ENCODE data around the gene PTCH2. TPM values are rescaled to one million over a fixed set of nuclear protein-coding genes. Genes with fewer than 3 reads are reported as not detected.

PTCH2 gene
- total RNA-seq, 5 donors from 2014 or later (not counting 1 experiment from before 2014, with no cell fraction given): 0.89 to 2.3 (median 1.3) TPM

GRCh38 chr1:44855742-44856141 is 12.7 kb upstream of the PTCH2 start:
- POLR2A ChIA-PET: interaction anchor here in 1 of 2 donors (0.6 kb wide), 1 partner anchor 1540 kb away, joined by 15 read pairs; no protein-coding TSS in a partner anchor
- no peak overlapping the region for H3K4me3 Mint-ChIP-seq
- Histone ChIP-seq H3K27me3 (replicated peaks in 1 of 2; ENCODE audit: control insufficient read depth in 2 of 2, extremely low read depth in 1 of 2, insufficient read depth in 2 of 2, low read length in 1 of 2) (no peaks in the 10 kb centered on the region), H3K36me3 (ENCODE audit: control insufficient read depth in 2 of 2, extremely low read depth in 1 of 2, insufficient read depth in 1 of 2, low read length in 1 of 2) (peaks cover 0 to 12% of the 10 kb centered on the region in 2 donors), H3K4me3 (ENCODE audit: control insufficient read depth in 1 of 2, extremely low read depth in 1 of 2, low read length in 1 of 2) (no peak overlapping the region), H3K9me3 (no peaks in the 10 kb centered on the region), H3K4me1 (ENCODE audit: control insufficient read depth in 1 of 2, extremely low read depth in 1 of 2, insufficient read depth in 2 of 2, low read length in 2 of 2) (no peaks in the 10 kb centered on the region), H3K27ac (ENCODE audit: low read length) (no peak overlapping the region)
- WGBS (ENCODE audit: insufficient coverage): 97% methylated on average over 5 of the region's 7 CpGs
- H3K27me3 Mint-ChIP-seq: no peaks in the 10 kb centered on the region
- no peaks in the 10 kb centered on the region for H3K9me3 Mint-ChIP-seq
- CTCF ChIA-PET: no interaction called here
- H3K27ac Mint-ChIP-seq: no peak overlapping the region
- peaks cover 0 to 5% (median 0%) of the 10 kb centered on the region in 3 donors for H3K4me1 Mint-ChIP-seq
- no peak for DNase-seq
- ATAC-seq (replicated peaks in 1 of 4): no peak
- peaks cover 32% of the 10 kb centered on the region for H3K36me3 Mint-ChIP-seq

- Mint-ChIP-seq H3K4me3 (no peak overlapping the region), H3K36me3 (peaks cover 37% of the 10 kb centered on the region), H3K4me1 (no peaks in the 10 kb centered on the region), H3K9me3 (no peaks in the 10 kb centered on the region), H3K27me3 (no peaks in the 10 kb centered on the region), H3K27ac (no peak overlapping the region)
- Histone ChIP-seq H3K27ac (ENCODE audit: low read length) (no peak overlapping the region), H3K27me3 (replicated peaks in 1 of 2; ENCODE audit: control insufficient read depth in 2 of 2, extremely low read depth in 1 of 2, insufficient read depth in 2 of 2, low read length in 1 of 2) (no peaks in the 10 kb centered on the region), H3K36me3 (ENCODE audit: control insufficient read depth in 2 of 2, extremely low read depth in 1 of 2, insufficient read depth in 1 of 2, low read length in 1 of 2) (peaks cover 0 to 12% of the 10 kb centered on the region in 2 donors), H3K9me3 (no peaks in the 10 kb centered on the region), H3K4me1 (ENCODE audit: control insufficient read depth in 1 of 2, extremely low read depth in 1 of 2, insufficient read depth in 2 of 2, low read length in 2 of 2) (no peaks in the 10 kb centered on the region), H3K4me3 (ENCODE audit: control insufficient read depth in 1 of 2, extremely low read depth in 1 of 2, low read length in 1 of 2) (no peak overlapping the region)
- ChIA-PET CTCF (interaction anchor here in 1 of 2 donors (0.5 kb wide), 1 partner anchor 446 kb away, joined by 7 read pairs; no protein-coding TSS in a partner anchor), POLR2A (interaction anchor here (0.7 kb wide), 2 partner anchors 34 to 900 kb away, joined by 4 to 5 read pairs; no protein-coding TSS in a partner anchor)
- ATAC-seq (replicated peaks in 1 of 4): no peak
- WGBS (ENCODE audit: insufficient coverage): 100% methylated on average over 1 of the region's 1 CpG
- no peak for DNase-seq
These were observed 11.9 kb upstream of the PTCH2 start for GRCh38 chr1:44854970-44855369.

- no peaks in the 10 kb centered on the region for H3K27me3 ChIP-seq (replicated peaks in 1 of 2; ENCODE audit: control insufficient read depth in 2 of 2, extremely low read depth in 1 of 2, insufficient read depth in 2 of 2, low read length in 1 of 2)
- Mint-ChIP-seq H3K27ac (no peak overlapping the region), H3K4me3 (no peak overlapping the region), H3K4me1 (peaks cover 0 to 3% (median 2%) of the 10 kb centered on the region in 3 donors), H3K27me3 (no peaks in the 10 kb centered on the region), H3K36me3 (peaks cover 39% of the 10 kb centered on the region), H3K9me3 (no peaks in the 10 kb centered on the region)
- CTCF ChIA-PET: no interaction called here
- peaks cover 5 to 12% of the 10 kb centered on the region in 2 donors for H3K36me3 ChIP-seq (ENCODE audit: control insufficient read depth in 2 of 2, extremely low read depth in 1 of 2, insufficient read depth in 1 of 2, low read length in 1 of 2)
- 100% methylated on average over 2 of the region's 6 CpGs for WGBS (ENCODE audit: insufficient coverage)
- POLR2A ChIA-PET: no interaction called here
- ATAC-seq (replicated peaks in 1 of 4) (no peak), DNase-seq (no peak)
- no peaks in the 10 kb centered on the region for H3K9me3 ChIP-seq
- H3K4me1 ChIP-seq (ENCODE audit: control insufficient read depth in 1 of 2, extremely low read depth in 1 of 2, insufficient read depth in 2 of 2, low read length in 2 of 2): no peaks in the 10 kb centered on the region
- H3K4me3 ChIP-seq (ENCODE audit: control insufficient read depth in 1 of 2, extremely low read depth in 1 of 2, low read length in 1 of 2): no peak overlapping the region
- H3K27ac ChIP-seq (ENCODE audit: low read length): no peak overlapping the region
These were observed 10.1 kb upstream of the PTCH2 start for GRCh38 chr1:44853201-44853600.

DNA sequence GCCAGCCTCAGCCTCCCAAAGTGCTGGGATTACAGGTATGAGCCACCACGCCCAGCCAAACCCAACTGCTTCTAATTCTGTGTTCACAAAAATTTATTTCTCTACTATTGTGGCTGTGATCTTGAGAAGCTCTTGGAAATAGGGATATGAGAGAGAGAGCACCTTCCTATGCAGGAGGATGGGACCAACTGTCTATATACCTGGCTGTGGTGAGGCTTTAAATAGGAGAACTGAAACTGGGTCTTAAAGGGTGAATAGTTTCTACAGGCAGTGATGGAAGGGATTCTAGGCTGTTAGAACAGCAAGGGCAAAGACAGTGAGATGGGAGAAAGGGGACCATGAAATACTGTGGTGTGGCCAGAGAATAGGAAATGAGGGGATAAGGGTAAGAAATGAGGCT is 8.3 kb upstream of the PTCH2 start:
- no peak overlapping the region for H3K4me3 ChIP-seq (ENCODE audit: control insufficient read depth in 1 of 2, extremely low read depth in 1 of 2, low read length in 1 of 2)
- H3K9me3 ChIP-seq: no peaks in the 10 kb centered on the region
- no peak overlapping the region for H3K27ac Mint-ChIP-seq
- H3K4me3 Mint-ChIP-seq: no peak overlapping the region
- H3K27me3 Mint-ChIP-seq: no peaks in the 10 kb centered on the region
- WGBS (ENCODE audit: insufficient coverage): no CpG with 5 or more reads among the region's 1 CpG
- no peaks in the 10 kb centered on the region for H3K4me1 ChIP-seq (ENCODE audit: control insufficient read depth in 1 of 2, extremely low read depth in 1 of 2, insufficient read depth in 2 of 2, low read length in 2 of 2)
- H3K36me3 ChIP-seq (ENCODE audit: control insufficient read depth in 2 of 2, extremely low read depth in 1 of 2, insufficient read depth in 1 of 2, low read length in 1 of 2): peaks cover 9% of the 10 kb centered on the region in 2 donors
- H3K27ac ChIP-seq (ENCODE audit: low read length): no peak overlapping the region
- DNase-seq (no peak), ATAC-seq (replicated peaks in 1 of 4) (no peak)
- no peaks in the 10 kb centered on the region for H3K27me3 ChIP-seq (replicated peaks in 1 of 2; ENCODE audit: control insufficient read depth in 2 of 2, extremely low read depth in 1 of 2, insufficient read depth in 2 of 2, low read length in 1 of 2)
- POLR2A ChIA-PET: no interaction called here
- CTCF ChIA-PET: interaction anchor here in 1 of 2 donors (0.5 kb wide), 1 partner anchor 506 kb away, joined by 3 read pairs; no protein-coding TSS in a partner anchor
- H3K9me3 Mint-ChIP-seq: no peaks in the 10 kb centered on the region
- H3K36me3 Mint-ChIP-seq: peaks cover 27% of the 10 kb centered on the region
- H3K4me1 Mint-ChIP-seq: peaks cover 0 to 3% (median 2%) of the 10 kb centered on the region in 3 donors

- H3K27ac ChIP-seq (ENCODE audit: low read length): no peak overlapping the region
- no peak overlapping the region for H3K4me3 ChIP-seq (ENCODE audit: control insufficient read depth in 1 of 2, extremely low read depth in 1 of 2, low read length in 1 of 2)
- peaks cover 0 to 9% of the 10 kb centered on the region in 2 donors for H3K36me3 ChIP-seq (ENCODE audit: control insufficient read depth in 2 of 2, extremely low read depth in 1 of 2, insufficient read depth in 1 of 2, low read length in 1 of 2)
- WGBS (ENCODE audit: insufficient coverage): no CpG with 5 or more reads among the region's 2 CpGs
- Mint-ChIP-seq H3K4me3 (no peak overlapping the region), H3K27ac (no peak overlapping the region), H3K36me3 (peaks cover 20% of the 10 kb centered on the region), H3K27me3 (no peaks in the 10 kb centered on the region), H3K4me1 (peaks cover 0 to 3% (median 2%) of the 10 kb centered on the region in 3 donors), H3K9me3 (no peaks in the 10 kb centered on the region)
- no peaks in the 10 kb centered on the region for H3K9me3 ChIP-seq
- no peaks in the 10 kb centered on the region for H3K27me3 ChIP-seq (replicated peaks in 1 of 2; ENCODE audit: control insufficient read depth in 2 of 2, extremely low read depth in 1 of 2, insufficient read depth in 2 of 2, low read length in 1 of 2)
- no peaks in the 10 kb centered on the region for H3K4me1 ChIP-seq (ENCODE audit: control insufficient read depth in 1 of 2, extremely low read depth in 1 of 2, insufficient read depth in 2 of 2, low read length in 2 of 2)
- ChIA-PET POLR2A (no interaction called here), CTCF (interaction anchor here in 1 of 2 donors (0.5 kb wide), 1 partner anchor 138 kb away, joined by 8 read pairs; no protein-coding TSS in a partner anchor)
- ATAC-seq (replicated peaks in 1 of 4): peak in 1 of 4 experiments; percentile 26
- DNase-seq: no peak
These were observed 6.6 kb upstream of the PTCH2 start for GRCh38 chr1:44849575-44850132.

- Histone ChIP-seq H3K9me3 (no peaks in the 10 kb centered on the region), H3K4me1 (ENCODE audit: control insufficient read depth in 1 of 2, extremely low read depth in 1 of 2, insufficient read depth in 2 of 2, low read length in 2 of 2) (no peaks in the 10 kb centered on the region), H3K27ac (ENCODE audit: low read length) (no peak overlapping the region), H3K36me3 (ENCODE audit: control insufficient read depth in 2 of 2, extremely low read depth in 1 of 2, insufficient read depth in 1 of 2, low read length in 1 of 2) (peaks cover 0 to 9% of the 10 kb centered on the region in 2 donors), H3K27me3 (replicated peaks in 1 of 2; ENCODE audit: control insufficient read depth in 2 of 2, extremely low read depth in 1 of 2, insufficient read depth in 2 of 2, low read length in 1 of 2) (peaks cover 0 to under 1% of the 10 kb centered on the region in 2 experiments), H3K4me3 (ENCODE audit: control insufficient read depth in 1 of 2, extremely low read depth in 1 of 2, low read length in 1 of 2) (no peak overlapping the region)
- Mint-ChIP-seq H3K36me3 (peaks cover 15% of the 10 kb centered on the region), H3K4me3 (no peak overlapping the region), H3K27me3 (peaks cover 2 to 3% of the 10 kb centered on the region in 2 donors), H3K27ac (no peak overlapping the region), H3K9me3 (no peaks in the 10 kb centered on the region), H3K4me1 (peaks cover 2 to 7% (median 3%) of the 10 kb centered on the region in 3 donors)
- DNase-seq (no peak), ATAC-seq (replicated peaks in 1 of 4) (no peak)
- ChIA-PET CTCF (no interaction called here), POLR2A (no interaction called here)
- 94% methylated on average over 3 of the region's 7 CpGs for WGBS (ENCODE audit: insufficient coverage)
These were observed 5.6 kb upstream of the PTCH2 start for GRCh38 chr1:44848456-44849181.
